HG03457 (cell line): Measurements from ENCODE around the gene PRKCE.

ENCODE experiments used
- ATAC-seq: cut with Tn5 transposase; IDR thresholded peaks from one replicate; pipeline ENCODE4 v1.9.1; 2021; ENCODE audit warnings: moderate number of reproducible peaks; ENCODE audit not compliant: unreplicated experiment

Gene PRKCE

DNA sequence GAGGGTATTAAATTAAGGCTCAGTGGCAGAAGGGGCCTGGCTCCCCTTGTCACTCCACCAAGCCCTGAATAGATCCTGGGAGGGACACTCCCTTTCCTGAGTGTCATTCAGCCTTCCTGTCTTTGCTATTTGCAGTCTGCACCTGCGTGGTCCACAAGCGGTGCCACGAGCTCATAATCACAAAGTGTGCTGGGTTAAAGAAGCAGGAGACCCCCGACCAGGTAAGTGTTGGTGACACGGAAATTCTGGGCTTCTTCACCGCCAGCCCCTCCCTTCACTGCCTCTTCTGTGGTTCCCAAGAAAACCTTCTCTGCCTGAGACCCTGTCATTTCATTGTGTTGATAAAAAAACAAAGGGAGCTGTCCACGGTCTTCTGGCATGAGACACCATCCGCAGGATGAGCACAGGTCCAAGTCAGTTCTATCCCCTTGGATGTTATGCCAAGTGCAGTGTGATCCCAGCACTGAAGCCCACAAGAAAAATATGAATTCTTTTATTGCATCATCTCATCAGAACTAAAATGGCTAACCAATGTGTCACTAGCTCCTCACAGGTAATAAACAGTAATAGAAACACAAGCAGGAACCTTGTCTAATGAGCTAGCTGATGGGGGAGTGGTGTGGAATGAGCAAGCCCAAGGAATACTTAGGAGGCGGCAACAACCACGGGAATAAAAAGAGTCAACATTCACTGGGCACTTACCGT is 328.8 kb downstream of the PRKCE start:
- no peak for ATAC-seq

DNA sequence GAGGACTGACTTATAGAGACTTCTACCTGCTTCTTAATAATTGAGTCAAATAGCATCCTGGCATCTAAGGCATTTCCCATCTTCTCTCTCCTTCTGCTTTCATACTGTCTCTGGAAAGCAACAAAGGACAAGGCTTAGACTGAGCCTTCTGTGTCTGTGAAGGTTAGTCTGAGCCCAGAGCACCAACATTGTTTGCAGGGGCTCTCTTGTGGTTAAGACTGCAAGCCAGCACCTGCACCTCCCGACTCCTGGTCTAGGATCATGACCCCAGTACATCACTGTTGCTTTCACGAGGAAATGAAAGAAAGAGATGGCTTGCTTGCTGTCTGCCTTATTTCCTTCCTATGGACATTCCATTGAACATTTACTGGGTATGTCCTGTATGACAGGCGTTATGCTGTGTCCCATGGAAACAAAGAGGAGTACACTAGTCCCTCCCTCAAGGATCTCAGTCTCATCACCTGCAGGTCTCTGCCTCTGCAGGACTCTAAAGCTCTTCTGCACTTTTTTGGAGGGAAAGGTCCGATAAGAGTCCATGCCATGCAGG is 330.0 kb downstream of the PRKCE start:
- ATAC-seq: no peak

DNA sequence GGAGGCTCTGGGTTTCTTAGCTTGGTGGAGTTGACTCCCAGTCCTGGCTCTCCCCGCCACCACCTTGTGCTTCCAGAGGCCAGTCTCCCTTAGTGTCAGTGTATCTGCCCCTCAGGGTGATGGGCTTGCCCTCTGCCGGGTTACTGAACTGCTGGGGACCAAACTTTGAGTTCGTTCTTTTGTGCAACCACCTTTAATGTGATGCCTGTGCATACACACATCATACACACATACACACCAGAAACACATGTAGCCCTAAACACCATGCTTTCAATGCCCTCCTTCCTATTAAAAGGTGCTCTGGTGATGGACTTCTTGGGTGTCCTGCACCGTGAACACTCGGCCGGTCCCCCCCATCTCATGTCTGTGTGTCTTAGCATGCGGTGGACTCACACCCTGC is 330.6 kb downstream of the PRKCE start:
- no peak for ATAC-seq

DNA sequence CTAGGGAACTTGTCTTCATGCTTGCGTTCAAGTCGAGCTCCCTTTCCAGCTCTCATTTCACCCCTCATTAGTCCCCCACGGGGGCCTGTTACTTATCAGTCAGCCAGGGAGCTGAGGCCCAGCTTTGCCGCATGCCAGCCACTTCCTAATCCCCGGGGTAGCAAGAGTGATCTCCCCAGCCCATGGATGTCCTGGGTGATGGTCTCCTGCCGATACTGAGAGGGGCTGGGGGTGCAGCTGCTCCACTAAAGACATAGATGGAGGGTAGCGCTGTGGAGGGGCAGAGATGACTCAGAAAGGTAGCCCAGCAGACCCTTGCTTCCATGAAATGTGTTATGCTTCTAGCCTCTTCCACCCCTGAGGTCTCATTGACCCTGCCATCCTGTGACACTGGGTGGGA is 331.7 kb downstream of the PRKCE start:
- no peak for ATAC-seq

DNA sequence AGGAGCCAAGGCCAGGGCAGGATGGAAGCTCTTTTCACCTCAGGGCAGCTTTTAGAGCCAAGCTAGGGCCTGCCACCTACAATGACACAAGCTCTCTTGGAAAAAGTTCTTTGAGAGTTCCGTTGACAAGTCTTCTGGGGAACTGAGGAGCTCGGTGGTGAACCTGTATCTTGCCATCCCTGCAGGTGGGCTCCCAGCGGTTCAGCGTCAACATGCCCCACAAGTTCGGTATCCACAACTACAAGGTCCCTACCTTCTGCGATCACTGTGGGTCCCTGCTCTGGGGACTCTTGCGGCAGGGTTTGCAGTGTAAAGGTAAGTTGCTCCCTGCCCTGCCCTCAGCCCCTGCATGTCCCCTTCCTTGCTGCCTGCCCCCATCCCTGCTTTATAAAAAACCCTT is 332.9 kb downstream of the PRKCE start:
- no peak for ATAC-seq

DNA sequence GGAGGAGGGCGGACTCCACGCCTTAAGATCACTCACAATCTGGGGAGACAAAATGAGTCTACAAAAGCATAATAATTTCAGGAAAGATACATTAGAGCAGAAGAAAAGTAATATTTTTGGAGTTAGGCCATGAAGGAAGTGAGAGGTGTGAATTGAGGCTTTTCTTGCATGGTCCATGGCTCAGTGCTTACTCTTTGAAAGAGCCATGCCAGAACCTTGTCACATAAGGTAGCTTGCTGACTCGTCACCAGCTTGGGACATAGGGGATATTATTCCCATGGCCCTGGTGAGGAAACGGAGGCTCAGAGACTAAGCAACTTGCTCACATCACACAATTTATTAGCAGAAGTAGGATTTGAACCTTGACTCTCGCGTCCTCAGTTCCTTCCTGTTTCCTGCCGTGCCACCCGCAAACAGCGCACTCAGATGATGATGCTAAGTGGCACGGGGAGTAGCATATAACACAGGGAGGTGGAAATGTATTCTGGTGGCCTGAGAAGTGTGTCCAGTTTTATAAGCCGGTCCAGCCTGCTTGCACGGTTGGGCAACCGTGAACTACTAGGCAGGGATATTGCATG is 333.5 kb downstream of the PRKCE start:
- no peak for ATAC-seq

DNA sequence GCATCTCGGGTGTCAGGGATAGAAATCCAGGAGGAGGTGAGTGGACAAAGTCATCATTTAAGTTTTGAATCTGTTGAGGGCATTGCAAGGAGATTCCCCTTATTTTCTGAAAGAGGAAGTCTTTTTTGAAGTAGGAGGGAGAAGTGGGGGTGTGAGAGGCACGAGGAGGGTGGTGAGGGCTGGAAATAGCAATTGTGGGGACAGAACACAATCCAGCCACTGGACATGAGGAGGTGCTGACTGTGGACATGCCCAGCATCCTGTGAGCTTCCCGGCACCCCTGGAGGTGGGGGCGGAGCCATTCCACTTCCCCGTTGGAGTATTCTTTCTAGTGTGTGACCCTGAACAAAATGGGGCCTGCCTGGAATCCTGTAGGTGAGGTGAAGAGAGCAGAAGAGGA is 335.0 kb downstream of the PRKCE start:
- ATAC-seq: no peak

DNA sequence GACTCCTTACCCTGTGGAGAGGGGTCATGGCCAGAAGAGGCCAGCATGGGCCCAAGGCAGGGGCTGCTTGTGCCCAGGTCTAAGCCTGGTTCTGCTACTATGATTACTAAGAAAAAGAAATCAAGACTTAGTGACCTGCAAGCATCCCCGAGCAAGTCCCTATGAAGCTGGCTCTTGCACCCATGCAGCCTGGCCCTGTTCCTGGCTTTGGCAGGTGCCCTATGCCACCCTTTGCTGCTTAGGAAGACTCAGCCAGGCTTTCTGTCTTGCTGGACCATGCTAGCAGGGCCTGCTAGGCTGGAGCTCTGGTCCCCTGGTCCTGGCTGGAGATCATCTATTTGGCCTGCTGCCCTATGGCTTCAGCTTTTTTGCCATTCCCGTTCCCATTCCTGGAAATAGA is 336.4 kb downstream of the PRKCE start:
- ATAC-seq: no peak

DNA sequence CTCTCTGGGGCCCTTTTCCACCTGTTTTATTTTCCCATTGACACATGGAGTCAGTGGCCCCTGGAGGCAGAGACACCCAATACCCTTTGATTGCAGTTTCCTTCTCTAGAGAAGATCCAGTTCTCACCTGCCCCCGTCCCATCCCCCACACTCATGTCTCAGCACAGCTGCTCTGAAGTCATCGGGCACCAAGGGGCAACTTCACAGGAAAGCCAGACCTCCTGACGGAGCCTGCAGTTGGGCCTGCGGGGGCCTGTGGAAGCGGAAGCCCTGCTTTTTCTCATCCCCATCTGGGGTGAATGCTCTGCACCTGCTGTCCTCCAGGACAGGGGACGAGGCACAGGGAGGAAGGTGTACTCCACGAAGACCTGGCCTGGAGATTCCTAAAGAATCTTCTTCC is 337.4 kb downstream of the PRKCE start:
- ATAC-seq: no peak

DNA sequence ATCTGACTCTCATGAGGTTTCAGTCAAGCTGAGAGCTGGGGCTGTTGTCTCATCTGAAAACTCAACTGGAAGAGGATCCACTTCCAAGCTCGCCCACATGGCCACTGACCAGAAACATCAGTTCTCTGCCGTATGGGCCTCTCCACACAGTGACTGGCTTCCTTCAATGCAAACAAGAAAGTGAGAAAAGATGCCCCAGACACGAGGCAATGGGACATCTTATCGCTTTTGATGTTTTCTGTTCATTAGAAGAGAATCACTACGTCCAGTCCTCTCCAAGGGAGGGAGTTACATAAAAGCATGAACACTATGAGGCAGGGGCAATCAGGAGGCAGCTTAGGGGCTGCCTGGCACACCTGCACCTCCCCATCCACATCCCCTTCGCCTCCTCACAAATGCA is 338.7 kb downstream of the PRKCE start:
- ATAC-seq: no peak

DNA sequence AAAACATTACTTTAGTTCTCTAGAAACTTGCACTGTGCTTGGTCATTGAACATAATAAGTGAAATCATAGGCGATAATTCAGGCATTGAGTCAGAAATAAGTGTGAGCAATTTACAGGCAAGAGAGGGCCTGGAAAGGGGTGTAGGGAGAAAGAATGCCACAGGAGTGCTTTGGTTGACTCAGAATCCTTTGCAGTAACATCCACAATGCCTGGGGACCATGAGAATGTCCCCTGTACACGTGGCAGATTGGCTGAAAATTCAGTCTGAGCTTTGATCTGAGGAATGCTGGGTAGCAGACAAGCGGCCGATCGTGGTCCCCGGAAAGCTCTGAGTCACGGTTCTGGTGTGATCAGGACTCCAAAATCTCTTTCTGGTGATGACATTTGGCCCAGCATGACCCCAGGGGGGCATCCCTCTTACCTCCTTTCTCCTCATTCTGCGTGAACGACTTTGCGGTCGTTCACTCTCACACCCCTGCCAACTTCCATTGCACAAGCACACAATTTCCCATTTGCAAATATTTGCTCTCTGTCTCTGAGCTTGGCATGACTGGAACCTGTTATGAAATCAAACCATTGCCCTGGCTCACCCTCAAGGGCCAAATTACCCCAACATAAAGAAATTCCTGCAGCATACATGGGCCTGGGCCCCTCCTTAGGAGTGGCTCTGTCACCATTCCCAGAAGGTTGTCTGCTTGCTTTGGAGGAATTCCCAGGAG is 340.7 kb downstream of the PRKCE start:
- no peak for ATAC-seq

DNA sequence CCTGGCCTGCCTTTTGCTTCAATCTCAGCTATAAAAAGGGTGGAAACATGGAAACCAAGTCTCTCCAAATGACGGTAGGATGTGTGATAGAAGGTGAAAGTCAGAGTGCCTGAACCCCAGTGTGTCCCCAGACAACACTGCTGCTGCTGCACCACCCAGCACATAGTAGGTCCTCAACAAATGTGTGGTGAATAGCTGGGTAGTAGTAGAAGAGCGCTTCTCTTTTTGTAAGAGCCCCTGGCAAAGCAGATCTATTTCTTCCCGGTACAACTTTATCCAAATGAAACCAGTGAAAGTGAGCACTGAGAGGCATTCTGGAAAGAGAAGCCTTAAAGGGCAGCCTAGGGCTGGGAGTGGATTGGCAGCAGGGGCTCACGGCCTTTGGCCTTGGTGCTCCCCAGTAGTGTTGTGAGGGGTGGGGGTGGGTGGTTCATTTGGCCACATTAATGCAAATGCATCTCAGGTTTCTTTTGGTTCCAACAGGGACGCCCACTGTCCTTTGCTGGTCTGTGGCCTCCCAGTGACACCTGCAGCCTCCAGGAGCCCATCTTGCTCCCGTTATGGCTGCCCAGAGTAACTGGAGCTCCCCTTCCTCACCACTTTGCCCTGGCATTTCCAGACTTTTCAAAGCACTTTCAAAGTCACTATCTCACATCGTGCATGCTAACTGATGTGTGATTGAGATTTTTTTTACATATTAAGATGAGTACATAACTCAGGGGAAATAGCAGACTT is 341.4 kb downstream of the PRKCE start:
- ATAC-seq: no peak

DNA sequence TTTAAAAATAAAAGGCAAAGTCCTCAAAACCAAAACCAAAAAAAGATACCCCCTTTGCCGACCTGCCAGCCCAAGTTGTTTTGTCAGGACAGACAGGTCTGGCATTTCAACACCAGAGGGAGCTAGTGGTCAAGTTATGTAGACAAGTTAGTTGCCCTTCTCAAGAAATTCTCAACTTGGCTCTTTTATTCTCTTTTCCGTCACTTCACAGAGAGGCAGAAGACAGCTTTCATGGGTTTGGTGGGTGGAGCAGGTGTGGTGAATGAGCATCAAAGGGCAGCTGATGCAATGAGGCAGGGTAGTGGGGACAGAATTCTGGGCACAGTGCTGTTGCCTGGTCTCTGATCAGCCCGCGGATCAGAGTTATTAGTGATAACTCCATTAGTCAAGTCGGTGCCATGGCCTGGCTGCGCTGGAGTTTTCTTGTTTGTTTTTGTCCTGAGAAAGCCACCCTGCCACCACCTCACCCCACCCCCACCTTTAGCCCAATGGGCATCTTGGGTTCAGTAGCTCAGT is 342.1 kb downstream of the PRKCE start:
- no peak for ATAC-seq

DNA sequence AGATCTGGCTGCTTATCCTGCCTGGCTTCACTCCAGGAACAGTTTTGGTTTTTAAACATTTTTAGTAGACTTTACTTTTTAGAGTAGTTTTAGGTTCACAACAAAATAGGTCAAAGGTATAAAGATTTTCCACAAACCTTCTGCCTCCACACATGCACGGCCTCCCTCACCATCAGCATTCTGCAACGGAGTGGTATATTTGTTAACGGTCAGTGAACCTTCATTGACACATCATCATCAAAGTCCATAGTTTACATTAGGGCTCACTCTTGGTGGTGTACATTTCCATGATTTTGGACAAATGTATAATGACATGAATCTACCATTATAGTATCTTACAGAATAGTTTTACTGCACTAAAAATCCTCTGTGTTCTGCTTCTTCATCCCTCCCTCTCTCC is 342.6 kb downstream of the PRKCE start:
- ATAC-seq: no peak

DNA sequence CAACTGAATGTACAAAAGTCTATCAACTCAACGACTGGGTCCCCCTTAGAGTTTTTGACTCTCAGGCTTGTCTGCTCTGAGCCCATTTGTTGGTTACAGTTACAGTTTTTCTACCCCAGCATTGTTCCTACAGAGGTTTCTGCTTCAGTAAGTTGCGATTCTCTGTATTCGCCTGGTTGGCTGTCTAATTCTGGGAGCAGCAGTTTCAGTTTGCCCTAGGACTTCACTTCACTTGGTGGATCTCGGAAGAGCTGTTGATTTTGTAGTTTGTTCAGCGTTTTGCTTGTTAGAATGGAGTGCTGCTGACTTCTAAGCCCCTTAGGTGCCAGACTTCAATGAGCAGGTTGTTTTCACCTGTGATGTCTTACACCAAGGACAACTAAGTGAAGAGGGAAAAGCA is 349.2 kb downstream of the PRKCE start:
- ATAC-seq: no peak

DNA sequence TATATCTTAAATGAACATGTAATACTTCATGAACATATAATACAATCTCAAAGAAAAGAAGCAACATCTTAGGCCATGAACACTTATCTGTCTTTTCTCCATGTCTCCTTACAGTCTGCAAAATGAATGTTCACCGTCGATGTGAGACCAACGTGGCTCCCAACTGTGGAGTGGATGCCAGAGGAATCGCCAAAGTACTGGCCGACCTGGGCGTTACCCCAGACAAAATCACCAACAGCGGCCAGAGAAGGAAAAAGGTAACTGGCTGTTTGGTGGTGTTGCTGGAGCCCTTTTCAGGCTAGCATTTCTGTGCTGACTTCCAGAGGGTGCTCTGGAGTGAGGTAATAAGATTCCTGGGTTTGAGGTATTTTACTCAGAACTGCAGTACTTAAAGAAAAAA is 349.8 kb downstream of the PRKCE start:
- no peak for ATAC-seq

DNA sequence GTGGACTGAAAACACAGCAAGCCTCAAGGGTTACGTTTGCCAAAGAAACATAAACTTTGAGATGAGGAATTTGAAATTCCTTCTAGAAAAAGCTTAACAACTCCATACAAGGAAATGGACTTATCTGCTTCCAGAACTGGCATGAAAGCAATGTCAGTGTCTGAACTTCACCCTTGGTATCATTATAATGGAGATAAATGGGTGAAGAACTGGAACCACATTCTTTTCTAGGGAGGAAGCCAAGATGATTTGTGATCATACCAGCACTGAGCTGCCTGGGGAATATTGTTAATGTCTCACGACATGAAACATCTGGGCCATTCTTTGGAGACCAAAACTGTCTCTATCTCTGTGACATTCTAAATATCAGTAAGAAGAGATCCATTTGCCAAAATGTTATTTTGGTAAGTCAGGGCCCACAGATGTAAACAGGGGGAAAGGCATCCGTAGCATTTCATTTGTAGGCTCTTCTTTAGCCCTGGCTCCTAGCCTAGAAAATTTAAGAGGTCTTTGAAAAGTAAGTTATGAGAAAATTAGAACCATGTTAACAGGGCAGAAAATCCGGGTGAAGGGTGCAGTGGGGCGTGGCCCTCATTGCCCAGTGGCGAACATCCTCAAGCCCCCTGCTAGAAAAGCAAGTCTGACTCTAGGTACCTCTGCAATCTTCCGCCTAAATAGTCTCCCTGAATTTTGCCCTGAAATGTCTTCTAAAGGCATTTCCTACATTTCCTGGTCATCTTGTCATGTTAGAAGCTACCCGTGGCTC is 350.4 kb downstream of the PRKCE start:
- no peak for ATAC-seq

DNA sequence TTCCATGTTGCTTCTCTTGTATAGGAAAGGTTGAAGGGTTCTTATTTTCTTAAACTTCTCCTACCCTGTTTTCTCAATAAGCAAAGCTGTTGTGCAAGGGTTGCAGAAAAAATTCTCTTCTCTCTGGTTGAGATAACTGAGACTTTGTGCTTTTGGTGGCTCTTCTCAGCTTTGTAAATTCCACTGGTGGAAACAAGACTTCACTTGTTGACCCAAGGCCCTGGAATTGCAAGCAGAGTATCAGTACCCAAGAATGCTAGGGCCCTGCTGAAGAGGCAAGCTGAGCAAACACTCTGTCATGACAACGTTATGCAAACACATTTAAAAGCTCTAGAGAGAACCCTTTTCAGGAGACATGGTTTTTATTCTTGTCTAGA is 351.0 kb downstream of the PRKCE start:
- no peak for ATAC-seq

DNA sequence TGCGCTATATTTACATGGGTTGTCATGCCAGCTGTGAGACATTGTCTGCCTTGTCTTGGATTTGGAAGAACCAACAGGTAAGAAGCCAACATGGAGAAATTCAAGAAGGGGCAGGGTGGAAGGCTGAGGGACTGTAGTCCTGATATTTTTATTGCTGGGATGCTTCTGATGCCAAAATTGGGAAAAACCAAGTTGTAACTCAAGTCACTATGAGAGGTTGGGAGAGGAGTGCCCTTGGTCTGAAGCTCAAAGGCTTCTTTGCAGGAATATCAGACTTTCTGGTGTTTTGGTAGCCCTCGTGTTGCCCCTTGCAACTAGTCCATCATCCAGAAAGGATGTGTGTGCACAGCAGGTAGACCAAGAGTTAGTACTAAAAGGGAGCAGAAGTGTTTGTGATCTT is 351.5 kb downstream of the PRKCE start:
- ATAC-seq: no peak

DNA sequence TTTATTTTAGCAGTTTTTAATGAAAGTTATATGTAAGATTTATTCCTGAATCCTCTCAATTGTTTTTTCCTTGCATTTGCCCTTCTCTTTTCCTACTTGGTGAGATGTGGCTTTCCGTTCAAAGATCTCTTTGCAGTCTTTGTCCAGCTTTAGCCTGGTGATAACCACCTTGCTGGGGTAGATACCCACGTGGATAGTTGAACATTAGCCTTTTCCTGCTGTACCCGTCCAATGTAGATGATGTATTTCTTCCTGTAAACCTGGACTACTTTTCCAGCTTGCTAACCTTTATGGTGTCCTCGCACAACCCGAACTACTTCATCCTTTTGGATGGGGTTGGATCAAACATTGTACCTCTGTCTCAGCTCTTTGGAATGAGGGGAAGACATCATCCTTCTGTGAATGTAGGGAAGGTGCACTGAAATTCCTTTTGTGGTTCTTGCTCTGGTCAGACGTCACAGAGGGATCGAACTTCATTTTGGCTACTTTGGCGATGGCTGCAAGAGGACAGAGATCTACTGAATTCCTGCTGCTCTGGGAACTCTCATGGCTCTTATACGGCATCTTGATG is 352.5 kb downstream of the PRKCE start:
- ATAC-seq: no peak
